ENCODE data around the gene FNBP1L. TPM values are rescaled to one million over a fixed set of nuclear protein-coding genes. Genes with fewer than 3 reads are reported as not detected.

The FNBP1L gene
- polyA plus RNA-seq, 1 donor (not counting 4 experiments of a cell fraction or from before 2014, with no cell fraction given): 22.9 TPM

DNA sequence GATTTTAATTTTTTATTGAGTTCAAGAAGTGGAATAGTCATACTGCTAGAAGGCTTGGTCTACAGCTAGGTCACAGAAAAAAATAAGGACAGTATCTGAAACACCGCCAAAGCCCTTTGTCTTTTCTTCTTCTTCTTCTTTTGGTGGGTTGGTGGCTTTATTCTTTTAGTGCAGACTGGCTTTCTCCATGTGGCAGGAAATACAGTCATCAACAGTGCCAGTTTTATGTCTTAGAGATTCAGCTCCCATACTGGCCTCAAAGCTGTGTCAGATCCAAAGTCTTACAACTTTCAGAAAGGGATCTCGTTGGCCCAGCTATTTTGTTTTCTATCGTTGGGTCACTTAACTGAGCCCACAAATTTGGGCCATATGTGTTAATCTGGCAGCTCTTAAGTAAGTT, 58.2 kb downstream of the FNBP1L start:
- no peak for FAIRE-seq
- DNase-seq (ENCODE audit: low read depth, low spot score): no peak
- peaks cover 3% of the 10 kb centered on the region for H4K20me1 ChIP-seq (ENCODE audit: control insufficient read depth, extremely low read depth, insufficient read depth, low read length)
- H3K9ac ChIP-seq (ENCODE audit: control insufficient read depth, extremely low read depth, insufficient read depth, low read length): no peak overlapping the region
- TF ChIP-seq EZH2 (IDR thresholded peaks at IDR 0.05; ENCODE audit: low read length) (no peak), CTCF (optimal IDR thresholded peaks at IDR 0.05 in 1 of 3, IDR thresholded peaks at IDR 0.05 in 1 of 3, conservative IDR thresholded peaks at IDR 0.05 in 1 of 3; ENCODE audit: extremely low read depth in 1 of 3, insufficient read depth in 2 of 3, low read length in 3 of 3) (no peak)
- no peak overlapping the region for H3K27ac ChIP-seq (ENCODE audit: control insufficient read depth, insufficient read depth, low read length)
- H3K9me1 ChIP-seq (ENCODE audit: control insufficient read depth, extremely low read depth, insufficient read depth, low read length): no peaks in the 10 kb centered on the region
- peaks cover 3% of the 10 kb centered on the region for H3K4me1 ChIP-seq (ENCODE audit: control insufficient read depth, extremely low read depth, insufficient read depth, low read length)
- no peak overlapping the region for H3K4me3 ChIP-seq (ENCODE audit: control insufficient read depth in 2 of 3, extremely low read depth in 1 of 3, insufficient read depth in 2 of 3, low read depth in 1 of 3, low read length in 3 of 3)
- no peaks in the 10 kb centered on the region for H3K36me3 ChIP-seq (ENCODE audit: control insufficient read depth in 2 of 2, extremely low read depth in 1 of 2, insufficient read depth in 2 of 2, low read length in 2 of 2)
- no peaks in the 10 kb centered on the region for H3K27me3 ChIP-seq (ENCODE audit: control insufficient read depth, extremely low read depth, insufficient read depth, low read length)
- no peak overlapping the region for H3K4me2 ChIP-seq (ENCODE audit: control insufficient read depth, extremely low read depth, insufficient read depth, low read depth, low read length)
- peaks cover 2% of the 10 kb centered on the region for H3K79me2 ChIP-seq (ENCODE audit: control insufficient read depth, insufficient read depth, low read length)
- H2AFZ ChIP-seq (ENCODE audit: control insufficient read depth, low read length): no peak overlapping the region
- H3K9me3 ChIP-seq (ENCODE audit: control insufficient read depth, low read depth, low read length): no peaks in the 10 kb centered on the region
- dilution Hi-C loops (cut with MboI; ENCODE audit: extremely low pct_ligation_motif_present, low sequenced_read_pairs): no loop called here

DNA sequence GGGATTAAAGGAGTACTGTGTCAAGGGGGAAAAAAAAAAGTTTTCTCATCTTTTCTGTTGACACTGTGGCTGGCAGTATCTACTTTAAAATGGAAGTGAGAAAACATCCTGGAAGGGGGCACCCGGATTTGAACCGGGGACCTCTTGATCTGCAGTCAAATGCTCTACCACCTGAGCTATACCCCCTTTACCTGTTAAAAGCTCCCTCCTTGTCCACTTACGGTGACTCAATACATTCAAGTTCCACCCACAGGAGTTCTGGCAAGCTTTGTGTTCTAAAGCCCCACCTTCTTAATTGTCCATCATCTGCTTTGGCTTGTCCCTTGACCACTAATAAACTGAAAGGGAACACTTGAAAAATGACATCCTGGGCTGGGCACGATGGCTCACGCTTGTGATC, 68.2 kb downstream of the FNBP1L start:
- no peaks in the 10 kb centered on the region for H3K9me3 ChIP-seq (ENCODE audit: control insufficient read depth, low read depth, low read length)
- H3K4me2 ChIP-seq (ENCODE audit: control insufficient read depth, extremely low read depth, insufficient read depth, low read depth, low read length): no peak overlapping the region
- no peak overlapping the region for H2AFZ ChIP-seq (ENCODE audit: control insufficient read depth, low read length)
- no peak overlapping the region for H3K9ac ChIP-seq (ENCODE audit: control insufficient read depth, extremely low read depth, insufficient read depth, low read length)
- peaks cover 3% of the 10 kb centered on the region for H3K9me1 ChIP-seq (ENCODE audit: control insufficient read depth, extremely low read depth, insufficient read depth, low read length)
- no peaks in the 10 kb centered on the region for H3K79me2 ChIP-seq (ENCODE audit: control insufficient read depth, insufficient read depth, low read length)
- H4K20me1 ChIP-seq (ENCODE audit: control insufficient read depth, extremely low read depth, insufficient read depth, low read length): peaks cover 2% of the 10 kb centered on the region
- H3K27ac ChIP-seq (ENCODE audit: control insufficient read depth, insufficient read depth, low read length): no peak overlapping the region
- dilution Hi-C loops (cut with MboI; ENCODE audit: extremely low pct_ligation_motif_present, low sequenced_read_pairs): no loop called here
- FAIRE-seq (no peak), DNase-seq (ENCODE audit: low read depth, low spot score) (no peak)
- TF ChIP-seq CTCF (optimal IDR thresholded peaks at IDR 0.05 in 1 of 3, IDR thresholded peaks at IDR 0.05 in 1 of 3, conservative IDR thresholded peaks at IDR 0.05 in 1 of 3; ENCODE audit: extremely low read depth in 1 of 3, insufficient read depth in 2 of 3, low read length in 3 of 3): no peak
- TF ChIP-seq EZH2 (IDR thresholded peaks at IDR 0.05; ENCODE audit: low read length): no peak
- peaks cover 16% of the 10 kb centered on the region for H3K4me1 ChIP-seq (ENCODE audit: control insufficient read depth, extremely low read depth, insufficient read depth, low read length)
- H3K4me3 ChIP-seq (ENCODE audit: control insufficient read depth in 2 of 3, extremely low read depth in 1 of 3, insufficient read depth in 2 of 3, low read depth in 1 of 3, low read length in 3 of 3): no peak overlapping the region
- no peaks in the 10 kb centered on the region for H3K27me3 ChIP-seq (ENCODE audit: control insufficient read depth, extremely low read depth, insufficient read depth, low read length)
- H3K36me3 ChIP-seq (ENCODE audit: control insufficient read depth in 2 of 2, extremely low read depth in 1 of 2, insufficient read depth in 2 of 2, low read length in 2 of 2): no peaks in the 10 kb centered on the region
